Astrocyte of the spinal cord (primary cell): ENCODE results near the gene OTC.

Experiments
- DNase-seq: peaks from one replicate; pipeline ENCODE4 v3.0.0; 2011; ENCODE audit warnings: low read depth, low spot score
- H3K4me3 ChIP-seq: 2 replicates; pipeline ENCODE4 v1.5.1; 2011; ENCODE audit warnings: low read depth, mild to moderate bottlenecking, low read length, moderate library complexity
- CTCF ChIP-seq: IDR thresholded peaks from 2 replicates; pipeline ENCODE4 v1.5.1; 2012; ENCODE audit warnings: low read depth, mild to moderate bottlenecking, low read length, inconsistent platforms
- in situ Hi-C: cut with HindIII; loops from 2 replicates; pipeline ENCODE4 v1.10.0; 2017; ENCODE audit warnings: low sequenced_read_pairs

Gene OTC

GRCh38 chrX:38332505-38332904 lies 19.9 kb upstream of the OTC start:
- in situ Hi-C loops: no loop called here
- H3K4me3 ChIP-seq: no peak overlapping the region
- TF ChIP-seq CTCF: no peak
- no peak for DNase-seq

- in situ Hi-C loops: no loop called here
- H3K4me3 ChIP-seq: no peak overlapping the region
- no peak for DNase-seq
- TF ChIP-seq CTCF: peak; percentile 14
Measured at GRCh38 chrX:38335382-38335781, 17.0 kb upstream of the OTC start.

GRCh38 chrX:38336538-38337240 lies 15.7 kb upstream of the OTC start:
- no peak overlapping the region for H3K4me3 ChIP-seq
- no peak for DNase-seq
- in situ Hi-C loops: no loop called here
- no peak for TF ChIP-seq CTCF

- DNase-seq: no peak
- in situ Hi-C loops: no loop called here
- no peak overlapping the region for H3K4me3 ChIP-seq
- no peak for TF ChIP-seq CTCF
Measured at GRCh38 chrX:38341442-38341841, 11.0 kb upstream of the OTC start.

GRCh38 chrX:38342853-38343778 lies 9.3 kb upstream of the OTC start:
- no peak for TF ChIP-seq CTCF
- in situ Hi-C loops: no loop called here
- no peak for DNase-seq
- H3K4me3 ChIP-seq: no peak overlapping the region

- no peak for TF ChIP-seq CTCF
- in situ Hi-C loops: no loop called here
- no peak overlapping the region for H3K4me3 ChIP-seq
- DNase-seq: no peak
Measured at GRCh38 chrX:38346150-38346549, 6.3 kb upstream of the OTC start.
